ENCODE measurements around the gene USH1C.

DNA sequence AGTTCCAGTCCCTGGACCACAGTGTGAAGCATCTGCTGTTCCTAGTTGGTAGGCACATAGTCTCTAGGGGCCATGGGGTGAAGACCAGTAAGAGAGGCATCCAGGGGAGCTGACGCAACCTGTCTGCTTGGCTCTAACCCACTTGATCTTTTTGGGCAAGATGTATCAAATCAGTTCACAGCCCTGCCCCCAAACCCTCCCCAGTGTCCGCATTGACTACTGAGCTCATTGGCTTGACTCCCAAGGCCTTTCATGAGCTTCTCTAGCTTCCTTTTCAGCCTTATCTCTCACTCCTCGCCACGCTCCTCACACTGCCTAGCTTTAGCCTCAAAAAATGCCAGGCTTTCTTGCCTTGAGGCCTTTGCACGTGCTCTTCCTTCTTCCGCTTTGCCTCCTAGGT, 37.9 kb downstream of the USH1C start:
- TF ChIP-seq EP300 (IDR thresholded peaks at IDR 0.05) (no peak), POLR2A (IDR thresholded peaks at IDR 0.05) (no peak)
- TF ChIP-seq, protein P1, sequence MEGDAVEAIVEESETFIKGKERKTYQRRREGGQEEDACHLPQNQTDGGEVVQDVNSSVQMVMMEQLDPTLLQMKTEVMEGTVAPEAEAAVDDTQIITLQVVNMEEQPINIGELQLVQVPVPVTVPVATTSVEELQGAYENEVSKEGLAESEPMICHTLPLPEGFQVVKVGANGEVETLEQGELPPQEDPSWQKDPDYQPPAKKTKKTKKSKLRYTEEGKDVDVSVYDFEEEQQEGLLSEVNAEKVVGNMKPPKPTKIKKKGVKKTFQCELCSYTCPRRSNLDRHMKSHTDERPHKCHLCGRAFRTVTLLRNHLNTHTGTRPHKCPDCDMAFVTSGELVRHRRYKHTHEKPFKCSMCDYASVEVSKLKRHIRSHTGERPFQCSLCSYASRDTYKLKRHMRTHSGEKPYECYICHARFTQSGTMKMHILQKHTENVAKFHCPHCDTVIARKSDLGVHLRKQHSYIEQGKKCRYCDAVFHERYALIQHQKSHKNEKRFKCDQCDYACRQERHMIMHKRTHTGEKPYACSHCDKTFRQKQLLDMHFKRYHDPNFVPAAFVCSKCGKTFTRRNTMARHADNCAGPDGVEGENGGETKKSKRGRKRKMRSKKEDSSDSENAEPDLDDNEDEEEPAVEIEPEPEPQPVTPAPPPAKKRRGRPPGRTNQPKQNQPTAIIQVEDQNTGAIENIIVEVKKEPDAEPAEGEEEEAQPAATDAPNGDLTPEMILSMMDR (IDR thresholded peaks at IDR 0.05), result no peak

Data from ovary (tissue), 3 donors.